Activated CD8-positive, alpha-beta T cell treated with anti-CD3 and anti-CD28 coated beads for 36 hours (primary cell): ENCODE measurements around the gene PPP1R9A. TPM values are rescaled to one million over a fixed set of nuclear protein-coding genes. Genes with fewer than 3 reads are reported as not detected.

Experiments used
- ATAC-seq: fragments of 200-7000 bp; cut with Tn5 transposase; one replicate; pipeline ENCODE4 v1.10.0; 2021; ENCODE audit warnings: mild to moderate bottlenecking, moderate library complexity
- CTCF ChIA-PET: fragments of 350-600 bp; sonication (Branson Sonifier 250); formaldehyde crosslinking; loops from one replicate; lab custom pipeline; 2021; ENCODE audit warnings: antibody characterized with exemption; lab: Charles Lee
- POLR2A ChIA-PET: fragments of 350-600 bp; sonication (Branson Sonifier 250); formaldehyde crosslinking; loops from one replicate; lab custom pipeline; 2021; ENCODE audit warnings: antibody characterized with exemption; lab: Charles Lee
- DNase-seq: peaks from one replicate; pipeline ENCODE4 v3.0.0-alpha.2; 2020
- H3K27ac Mint-ChIP-seq: one replicate; pipeline ENCODE4 v1.8.0; 2021; ENCODE audit warnings: mild to moderate bottlenecking, mixed read lengths
- H3K27me3 Mint-ChIP-seq: one replicate; pipeline ENCODE4 v1.8.0; 2021; ENCODE audit warnings: mixed read lengths
- H3K36me3 Mint-ChIP-seq: one replicate; pipeline ENCODE4 v1.8.0; 2021; ENCODE audit warnings: low read depth, mixed read lengths
- H3K4me1 Mint-ChIP-seq: one replicate; pipeline ENCODE4 v1.8.0; 2021; ENCODE audit warnings: low read depth, mixed read lengths
- H3K4me3 Mint-ChIP-seq: one replicate; pipeline ENCODE4 v1.8.0; 2021; ENCODE audit warnings: mild to moderate bottlenecking, moderate library complexity, mixed read lengths
- H3K9me3 Mint-ChIP-seq: one replicate; pipeline ENCODE4 v1.8.0; 2021; ENCODE audit warnings: mixed read lengths
- CTCF ChIP-seq: fragments of 200-600 bp; IDR thresholded peaks from one replicate; pipeline ENCODE4 v1.8.0; 2022; ENCODE audit warnings: antibody characterized with exemption, mild to moderate bottlenecking
- intact Hi-C: fragments of 100-400 bp; cut with micrococcal nuclease; formaldehyde crosslinking; loops from one replicate; pipeline ENCODE4 v1.10.0; 2022
- total RNA-seq, 2 experiments: library from RNA; stranded (reverse); gene quantifications; one replicate each; pipeline ENCODE4 v1.2.3, GENCODE V29; 2021

The PPP1R9A gene
- total RNA-seq, 2 experiments from 2014 or later, result 0.05 to 0.13 TPM

GRCh38 chr7:95113590-95113989, 206.2 kb downstream of the PPP1R9A start:
- CTCF ChIA-PET, result no interaction called here
- no peak overlapping the region for H3K27ac Mint-ChIP-seq
- ATAC-seq (no peak), DNase-seq (no peak)
- intact Hi-C loops, result no loop called here
- no peaks in the 10 kb centered on the region for H3K9me3 Mint-ChIP-seq
- no peak for TF ChIP-seq CTCF
- no peak overlapping the region for H3K4me3 Mint-ChIP-seq
- H3K4me1 Mint-ChIP-seq, result no peaks in the 10 kb centered on the region
- POLR2A ChIA-PET, result no interaction called here
- H3K27me3 Mint-ChIP-seq, result peaks cover 2% of the 10 kb centered on the region
- H3K36me3 Mint-ChIP-seq, result no peaks in the 10 kb centered on the region

- Mint-ChIP-seq H3K27me3 (no peaks in the 10 kb centered on the region), H3K4me3 (no peak overlapping the region), H3K4me1 (no peaks in the 10 kb centered on the region), H3K27ac (no peak overlapping the region), H3K9me3 (peaks cover 4% of the 10 kb centered on the region), H3K36me3 (no peaks in the 10 kb centered on the region)
- POLR2A ChIA-PET, result no interaction called here
- intact Hi-C loops, result no loop called here
- CTCF ChIA-PET, result interaction anchor here (1.4 kb wide), 1 partner anchor 14 kb away, joined by 3 read pairs; no protein-coding TSS in a partner anchor
- ATAC-seq (no peak), DNase-seq (no peak)
- no peak for TF ChIP-seq CTCF
Measured at GRCh38 chr7:95126053-95126709, 218.8 kb downstream of the PPP1R9A start.

- CTCF ChIA-PET, result no interaction called here
- Mint-ChIP-seq H3K27ac (no peak overlapping the region), H3K27me3 (no peaks in the 10 kb centered on the region), H3K36me3 (no peaks in the 10 kb centered on the region), H3K9me3 (peaks cover 7% of the 10 kb centered on the region), H3K4me3 (no peak overlapping the region), H3K4me1 (no peaks in the 10 kb centered on the region)
- POLR2A ChIA-PET, result no interaction called here
- ATAC-seq, result no peak
- DNase-seq, result no peak
- TF ChIP-seq CTCF, result no peak
- intact Hi-C loops, result no loop called here
Measured at GRCh38 chr7:95132500-95132899, 225.1 kb downstream of the PPP1R9A start.

GRCh38 chr7:95139922-95140321, 232.5 kb downstream of the PPP1R9A start:
- H3K27ac Mint-ChIP-seq, result no peak overlapping the region
- H3K36me3 Mint-ChIP-seq, result no peaks in the 10 kb centered on the region
- ATAC-seq (no peak), DNase-seq (no peak)
- H3K9me3 Mint-ChIP-seq, result peaks cover under 1% of the 10 kb centered on the region
- ChIA-PET CTCF (interaction anchor here (1.0 kb wide), 1 partner anchor 13 kb away, joined by 3 read pairs; no protein-coding TSS in a partner anchor), POLR2A (no interaction called here)
- H3K4me1 Mint-ChIP-seq, result no peaks in the 10 kb centered on the region
- no peaks in the 10 kb centered on the region for H3K27me3 Mint-ChIP-seq
- no peak overlapping the region for H3K4me3 Mint-ChIP-seq
- intact Hi-C loops, result no loop called here
- no peak for TF ChIP-seq CTCF

- no peak for TF ChIP-seq CTCF
- ATAC-seq (no peak), DNase-seq (no peak)
- intact Hi-C loops, result no loop called here
- H3K27ac Mint-ChIP-seq, result no peak overlapping the region
- ChIA-PET POLR2A (no interaction called here), CTCF (no interaction called here)
- no peaks in the 10 kb centered on the region for H3K27me3 Mint-ChIP-seq
- H3K9me3 Mint-ChIP-seq, result no peaks in the 10 kb centered on the region
- no peak overlapping the region for H3K4me3 Mint-ChIP-seq
- no peaks in the 10 kb centered on the region for H3K4me1 Mint-ChIP-seq
- H3K36me3 Mint-ChIP-seq, result no peaks in the 10 kb centered on the region
Measured at GRCh38 chr7:95141755-95142154, 234.4 kb downstream of the PPP1R9A start.
